ENCODE measurements around the gene EML3.
"Not testable (repeated sequence)": the region's sequence is repeated elsewhere in the genome, so short reads cannot be mapped to it uniquely, and the experiment has no call there.

EML3 gene

GRCh38 chr11:62621027-62621566 is 8.5 kb upstream of the EML3 start:
- ATAC-seq, result no peak

DNA sequence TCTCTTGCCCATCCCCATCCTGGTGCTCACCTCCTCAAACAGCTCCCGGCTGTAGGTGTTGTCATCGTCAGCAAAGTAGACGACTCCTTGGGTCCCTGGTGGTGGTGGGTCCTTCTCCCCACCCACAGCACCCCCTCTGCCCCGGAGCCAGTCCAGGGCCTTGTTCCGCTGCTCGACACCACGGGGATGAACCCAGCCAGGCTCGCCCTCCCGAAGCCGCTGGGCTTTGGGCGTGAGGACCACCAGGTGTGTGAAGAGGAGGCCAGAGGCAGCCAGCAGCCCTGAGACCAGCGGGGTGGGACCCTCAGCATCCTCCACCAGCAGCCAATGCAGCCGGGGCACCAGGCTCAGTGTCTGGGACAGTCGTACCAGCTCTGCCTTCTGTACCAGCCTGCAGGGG is 4.4 kb upstream of the EML3 start:
- not testable (repeated sequence) for ATAC-seq

DNA sequence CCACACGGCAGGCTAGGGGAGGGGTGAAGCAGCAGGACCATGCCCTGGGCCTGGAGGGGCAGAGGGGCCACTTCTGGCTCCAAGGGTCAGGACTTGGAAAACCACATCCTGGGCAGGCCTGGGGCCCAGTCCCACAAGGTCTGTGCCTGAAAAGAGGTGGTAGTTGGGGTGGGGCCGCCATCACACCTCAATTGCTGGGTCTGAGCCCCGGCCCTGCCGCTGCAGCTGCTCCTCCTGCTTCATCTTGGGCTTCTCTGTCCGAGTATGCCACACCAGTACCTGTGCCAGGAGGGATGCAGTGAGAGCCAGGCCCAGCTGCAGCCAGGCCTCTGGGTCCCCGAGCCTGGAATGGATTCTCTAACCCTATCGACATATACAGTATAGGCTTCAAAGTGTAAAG is 2.9 kb upstream of the EML3 start:
- no peak for ATAC-seq

GRCh38 chr11:62614275-62614674 is 1.7 kb upstream of the EML3 start:
- peak; percentile 19 to 31 for ATAC-seq

- ATAC-seq, result no peak
These were observed 760 bp upstream of the EML3 start for GRCh38 chr11:62613291-62613778.

DNA sequence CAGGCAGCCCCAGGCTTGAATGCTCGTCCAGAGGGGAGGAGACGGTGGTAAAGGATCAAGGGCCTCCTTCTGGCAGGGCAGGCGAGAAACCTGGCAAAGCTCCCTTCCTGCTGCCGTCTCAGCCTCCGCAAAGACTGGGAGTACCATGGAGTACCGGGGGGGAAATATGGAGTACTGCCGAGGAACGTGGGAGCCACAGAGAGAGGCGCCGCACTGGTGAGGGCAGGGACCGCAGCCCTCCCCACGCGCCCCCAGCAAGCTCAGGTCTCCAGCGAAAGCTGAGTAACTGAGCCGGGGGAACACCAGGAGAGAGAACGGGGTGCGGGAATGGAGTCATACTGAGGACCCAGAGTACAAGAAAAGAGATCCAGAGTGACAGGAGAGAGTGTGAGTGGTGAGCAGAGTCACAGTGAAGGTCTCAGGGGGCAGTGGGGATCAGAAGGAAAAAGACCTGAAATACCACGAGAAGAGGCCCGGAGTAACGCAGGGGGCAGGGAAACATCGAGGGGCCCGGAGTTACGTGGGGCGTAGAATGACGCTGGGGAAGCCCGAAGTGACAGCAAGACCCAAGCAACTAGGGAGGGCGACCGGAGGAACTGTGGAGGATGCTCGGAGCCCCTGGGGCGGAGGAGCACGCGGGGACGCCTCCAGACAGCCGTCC is 740 bp downstream of the EML3 start:
- ATAC-seq, result peak; percentile 36 to 39

- no peak for ATAC-seq
These were observed 1.5 kb downstream of the EML3 start for GRCh38 chr11:62610814-62611704.

DNA sequence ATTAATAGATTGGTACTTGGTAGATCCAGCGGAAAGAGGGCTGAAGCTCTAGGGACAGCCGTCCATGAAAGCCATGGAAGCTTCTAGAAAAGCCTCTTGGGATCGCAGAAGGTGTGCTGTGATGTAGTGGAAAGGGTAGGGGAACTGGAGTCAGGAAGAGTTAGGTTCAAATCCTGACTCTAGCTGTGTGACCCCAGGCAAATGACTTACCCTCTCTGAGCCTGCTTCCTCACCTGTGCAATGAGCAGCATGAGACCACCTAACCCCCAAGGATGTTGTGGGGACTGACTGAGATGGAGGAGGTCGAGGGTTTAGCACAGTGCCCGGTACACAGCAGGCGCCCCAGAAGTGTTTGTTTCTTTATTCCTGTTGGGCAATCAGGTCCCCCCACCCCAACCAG is 2.2 kb downstream of the EML3 start:
- no peak for ATAC-seq

GRCh38 chr11:62608776-62609175 is 3.8 kb downstream of the EML3 start:
- ATAC-seq, result no peak

GRCh38 chr11:62607714-62608113 is 4.9 kb downstream of the EML3 start:
- ATAC-seq, result no peak

- ATAC-seq, result no peak
These were observed 6.7 kb downstream of the EML3 start for GRCh38 chr11:62605902-62606301.

GRCh38 chr11:62605467-62605866 is 7.1 kb downstream of the EML3 start:
- no peak for ATAC-seq

- no peak for ATAC-seq
These were observed 8.0 kb downstream of the EML3 start for GRCh38 chr11:62604460-62605120.

- ATAC-seq, result no peak
These were observed 8.7 kb downstream of the EML3 start for GRCh38 chr11:62603776-62604299.

GRCh38 chr11:62603072-62603408 is 9.5 kb downstream of the EML3 start:
- no peak for ATAC-seq

GRCh38 chr11:62602141-62603071 is 10.2 kb downstream of the EML3 start:
- ATAC-seq, result no peak

DNA sequence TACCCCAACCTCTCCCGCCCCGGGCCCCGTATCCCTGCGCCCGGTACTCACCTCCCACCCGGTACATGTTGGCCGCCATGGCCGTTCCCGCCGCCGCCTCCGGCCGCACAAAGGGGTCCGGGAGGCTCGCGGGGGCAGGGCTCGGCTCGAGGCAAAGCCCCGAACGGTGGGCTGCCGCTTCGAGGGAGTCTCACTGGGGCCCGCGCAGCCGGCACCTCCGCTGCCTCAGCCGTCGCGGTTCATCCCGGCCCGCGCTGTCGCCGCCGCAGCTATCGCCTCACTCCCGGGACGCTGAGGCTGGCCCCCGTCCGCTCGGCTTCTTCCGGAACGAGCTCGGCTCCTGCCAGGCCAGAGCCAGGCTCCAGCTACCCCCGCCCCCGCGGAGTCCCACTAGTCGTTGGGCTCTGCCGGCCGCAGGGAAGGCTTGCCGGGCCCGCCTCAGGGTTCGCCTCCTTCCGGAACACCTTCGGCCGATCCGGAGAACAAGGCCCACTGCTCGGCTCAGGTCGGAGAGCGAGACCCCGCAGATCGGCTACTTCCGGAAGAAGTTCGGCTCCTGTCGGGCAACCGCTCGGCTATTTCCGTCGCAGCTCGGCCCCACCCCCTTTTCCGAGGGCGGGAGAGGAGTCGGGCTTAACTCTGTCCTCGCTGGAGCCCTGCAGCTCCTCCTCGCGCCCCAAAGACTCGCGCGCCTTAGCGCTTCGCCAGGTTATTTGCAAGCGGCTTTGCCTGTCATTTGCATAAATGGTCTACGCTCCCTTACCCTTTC is 11.0 kb downstream of the EML3 start, which contains the start of gene MTA2:
MTA2 (minus strand) TSS at position 494 of the 769 bp plus-strand sequence; CDS start at position 79, 415 bp downstream.
- ATAC-seq, result peak; percentile 80 to 83

DNA sequence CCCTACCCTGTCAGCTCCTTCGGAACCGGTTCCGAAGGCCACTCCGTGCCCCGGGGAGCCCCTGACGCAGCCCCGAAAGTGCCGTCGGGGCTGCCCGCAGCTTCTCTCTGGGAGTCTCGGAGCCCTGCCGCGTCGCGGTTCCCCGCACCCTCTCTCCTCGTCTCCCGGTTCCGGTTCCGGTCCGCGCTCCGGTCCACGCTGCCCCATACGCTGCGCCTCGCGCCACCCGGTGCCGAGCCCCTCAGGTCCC is 11.5 kb downstream of the EML3 start:
- ATAC-seq, result peak; percentile 7 to 8

DNA sequence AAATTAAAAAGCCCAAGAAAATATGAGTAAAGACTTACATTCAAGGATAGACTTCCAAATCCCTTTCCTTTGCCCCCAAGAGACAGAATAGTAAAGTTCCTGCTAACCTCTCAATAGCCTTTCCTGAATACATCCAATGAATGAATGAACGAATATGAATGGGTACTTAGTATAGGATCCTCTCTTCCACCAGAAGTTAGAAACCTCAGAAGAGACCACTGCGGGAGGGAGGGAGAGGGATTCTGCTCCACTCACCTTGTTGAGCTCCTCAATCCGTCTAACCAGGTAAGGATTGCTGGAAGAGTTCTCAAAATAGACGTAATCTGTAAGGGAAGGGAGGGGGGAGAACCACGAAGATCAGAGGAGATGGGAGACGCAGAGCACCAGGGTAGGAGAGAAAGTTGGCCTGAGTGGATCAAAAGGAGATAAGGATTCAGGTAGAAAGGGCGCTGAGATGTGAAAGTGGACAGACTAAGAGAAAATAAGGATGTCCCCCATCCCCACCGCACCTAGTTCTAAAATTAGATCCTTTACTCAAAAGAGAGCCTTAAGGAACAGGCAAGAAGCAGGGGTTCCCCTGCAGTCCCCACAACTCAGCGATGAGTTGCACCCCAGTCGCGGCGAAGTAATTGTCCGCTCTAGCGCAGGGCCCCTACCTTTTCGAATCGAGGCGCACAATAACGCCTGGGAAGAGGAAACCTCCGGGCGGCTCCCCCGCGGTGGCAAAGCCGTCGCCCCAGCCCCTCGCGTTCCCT is 12.0 kb downstream of the EML3 start:
- no peak for ATAC-seq

DNA sequence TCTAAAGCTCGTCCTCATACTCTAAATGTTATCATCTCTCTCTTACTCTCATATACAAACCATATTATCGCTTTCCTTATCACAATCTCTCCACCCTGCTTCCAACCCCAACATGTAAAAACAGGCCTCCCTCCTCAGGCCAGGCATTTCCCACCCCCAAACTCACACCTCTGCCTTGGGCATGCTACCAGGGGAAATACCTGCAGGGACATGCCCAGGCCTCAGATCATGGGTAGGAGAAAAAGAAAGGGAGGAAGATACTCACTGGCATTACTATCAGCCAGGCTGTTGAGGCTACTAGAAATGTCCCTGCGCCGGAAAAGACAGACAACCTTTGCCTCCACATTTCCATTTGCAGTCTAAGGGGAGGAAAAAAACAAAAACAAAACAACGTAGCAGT is 12.7 kb downstream of the EML3 start:
- ATAC-seq, result no peak
